ENCODE measurements around the gene ECE1. TPM values are rescaled to one million over a fixed set of nuclear protein-coding genes. Genes with fewer than 3 reads are reported as not detected.

ECE1 gene
- total and polyA plus RNA-seq, 2 donors (not counting 1 experiment from before 2014, with no cell fraction given) = 131 to 138 TPM

DNA sequence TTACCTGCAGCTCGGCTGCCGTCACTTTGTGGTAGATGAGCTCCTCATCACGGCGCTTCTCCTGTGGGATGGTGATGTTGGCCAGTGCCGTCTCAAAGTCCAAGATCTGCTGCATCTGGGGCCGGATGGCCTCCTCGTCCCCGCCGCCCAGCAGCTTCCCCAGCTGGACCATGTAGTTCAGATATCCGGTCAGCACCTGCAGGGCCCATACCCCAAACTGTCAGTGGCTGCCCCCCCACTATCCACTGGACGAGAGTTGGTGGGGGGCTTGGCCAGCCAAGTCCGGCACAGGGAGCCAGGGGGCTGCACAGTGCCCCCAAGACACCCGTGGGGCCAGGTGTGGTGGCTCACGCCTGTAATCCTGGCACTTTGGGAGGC is 34.3 kb downstream of the ECE1 start:
- DNase-seq (ENCODE audit: low read depth in 2 of 2) = no peak
- Histone ChIP-seq H3K9ac (ENCODE audit: insufficient read depth, low read length) (no peak overlapping the region), H3K36me3 (ENCODE audit: control insufficient read depth, insufficient read depth, low read length) (peaks cover 33% of the 10 kb centered on the region), H4K20me1 (ENCODE audit: control insufficient read depth, extremely low read depth, insufficient read depth, low read length) (no peaks in the 10 kb centered on the region), H3K79me2 (ENCODE audit: control insufficient read depth, insufficient read depth, low read length) (peaks cover under 1% of the 10 kb centered on the region), H3K9me3 (ENCODE audit: control insufficient read depth, insufficient read depth, low read depth, low read length) (no peaks in the 10 kb centered on the region), H3K27me3 (ENCODE audit: control insufficient read depth, insufficient read depth, low read length) (no peaks in the 10 kb centered on the region), H3K4me2 (ENCODE audit: extremely low read depth, insufficient read depth, low read length) (no peak overlapping the region), H3K4me3 (replicated peaks in 1 of 4; ENCODE audit: control extremely low read depth in 1 of 4, insufficient read depth in 1 of 4, low read depth in 3 of 4, low read length in 4 of 4) (no peak overlapping the region), H3K4me1 (ENCODE audit: control insufficient read depth, extremely low read depth, insufficient read depth, low read length) (peaks cover 29% of the 10 kb centered on the region), H2AFZ (ENCODE audit: low read length) (no peak overlapping the region), H3K27ac (ENCODE audit: insufficient read depth, low read length) (no peak overlapping the region)
- no peak for TF ChIP-seq EZH2 (IDR thresholded peaks at IDR 0.05; ENCODE audit: low read length, missing control alignments)
- TF ChIP-seq, protein P1, sequence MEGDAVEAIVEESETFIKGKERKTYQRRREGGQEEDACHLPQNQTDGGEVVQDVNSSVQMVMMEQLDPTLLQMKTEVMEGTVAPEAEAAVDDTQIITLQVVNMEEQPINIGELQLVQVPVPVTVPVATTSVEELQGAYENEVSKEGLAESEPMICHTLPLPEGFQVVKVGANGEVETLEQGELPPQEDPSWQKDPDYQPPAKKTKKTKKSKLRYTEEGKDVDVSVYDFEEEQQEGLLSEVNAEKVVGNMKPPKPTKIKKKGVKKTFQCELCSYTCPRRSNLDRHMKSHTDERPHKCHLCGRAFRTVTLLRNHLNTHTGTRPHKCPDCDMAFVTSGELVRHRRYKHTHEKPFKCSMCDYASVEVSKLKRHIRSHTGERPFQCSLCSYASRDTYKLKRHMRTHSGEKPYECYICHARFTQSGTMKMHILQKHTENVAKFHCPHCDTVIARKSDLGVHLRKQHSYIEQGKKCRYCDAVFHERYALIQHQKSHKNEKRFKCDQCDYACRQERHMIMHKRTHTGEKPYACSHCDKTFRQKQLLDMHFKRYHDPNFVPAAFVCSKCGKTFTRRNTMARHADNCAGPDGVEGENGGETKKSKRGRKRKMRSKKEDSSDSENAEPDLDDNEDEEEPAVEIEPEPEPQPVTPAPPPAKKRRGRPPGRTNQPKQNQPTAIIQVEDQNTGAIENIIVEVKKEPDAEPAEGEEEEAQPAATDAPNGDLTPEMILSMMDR (conservative IDR thresholded peaks at IDR 0.05 in 1 of 2, IDR thresholded peaks at IDR 0.05 in 1 of 2; ENCODE audit: low read depth in 1 of 2, low read length in 2 of 2) = no peak

DNA sequence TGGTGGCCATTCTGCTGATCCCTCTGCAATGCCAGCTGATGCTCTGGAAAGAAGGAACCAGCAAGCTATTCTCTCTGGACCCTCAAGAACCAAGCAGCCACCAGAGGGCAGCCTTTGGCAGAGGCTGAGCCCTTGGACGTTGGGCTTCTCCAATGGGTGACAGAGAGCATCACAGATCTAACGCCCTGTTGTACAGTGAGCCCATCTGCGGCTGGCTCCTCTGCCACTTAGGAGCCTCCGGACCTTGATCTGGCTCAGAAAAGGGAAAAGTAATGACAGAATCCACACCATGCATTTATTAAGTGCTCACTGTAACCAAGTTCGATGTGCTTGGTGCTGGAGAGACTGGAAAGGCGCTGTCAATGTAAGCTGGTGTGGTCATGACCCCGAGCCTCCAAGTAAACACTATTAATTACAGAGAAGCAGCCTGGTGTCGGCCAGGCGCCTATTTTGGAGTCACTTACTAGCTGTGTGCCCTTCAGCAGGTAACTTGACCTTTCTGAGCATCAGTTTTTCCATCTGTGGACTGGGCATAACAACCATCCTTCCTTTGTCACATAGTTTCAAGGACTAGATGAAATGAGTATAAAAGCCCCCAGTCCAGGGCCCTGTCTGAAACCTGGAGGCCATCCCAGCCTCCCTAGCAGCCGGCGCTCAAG is 34.9 kb downstream of the ECE1 start:
- no peak overlapping the region for H3K4me3 ChIP-seq (replicated peaks in 1 of 4; ENCODE audit: control extremely low read depth in 1 of 4, insufficient read depth in 1 of 4, low read depth in 3 of 4, low read length in 4 of 4)
- peaks cover 24% of the 10 kb centered on the region for H3K4me1 ChIP-seq (ENCODE audit: control insufficient read depth, extremely low read depth, insufficient read depth, low read length)
- H3K9ac ChIP-seq (ENCODE audit: insufficient read depth, low read length) = no peak overlapping the region
- peaks cover 33% of the 10 kb centered on the region for H3K36me3 ChIP-seq (ENCODE audit: control insufficient read depth, insufficient read depth, low read length)
- no peaks in the 10 kb centered on the region for H3K9me3 ChIP-seq (ENCODE audit: control insufficient read depth, insufficient read depth, low read depth, low read length)
- TF ChIP-seq, protein P1 (conservative IDR thresholded peaks at IDR 0.05 in 1 of 2, IDR thresholded peaks at IDR 0.05 in 1 of 2; ENCODE audit: low read depth in 1 of 2, low read length in 2 of 2) = peak; percentile 85 to 87
- no peak for TF ChIP-seq EZH2 (IDR thresholded peaks at IDR 0.05; ENCODE audit: low read length, missing control alignments)
- no peaks in the 10 kb centered on the region for H4K20me1 ChIP-seq (ENCODE audit: control insufficient read depth, extremely low read depth, insufficient read depth, low read length)
- peak; percentile 70 to 85 for DNase-seq (ENCODE audit: low read depth in 2 of 2)
- H3K27me3 ChIP-seq (ENCODE audit: control insufficient read depth, insufficient read depth, low read length) = no peaks in the 10 kb centered on the region
- no peak overlapping the region for H3K4me2 ChIP-seq (ENCODE audit: extremely low read depth, insufficient read depth, low read length)
- no peaks in the 10 kb centered on the region for H3K79me2 ChIP-seq (ENCODE audit: control insufficient read depth, insufficient read depth, low read length)
- peak overlapping the region; percentile 16 for H3K27ac ChIP-seq (ENCODE audit: insufficient read depth, low read length)
- no peak overlapping the region for H2AFZ ChIP-seq (ENCODE audit: low read length)

DNA sequence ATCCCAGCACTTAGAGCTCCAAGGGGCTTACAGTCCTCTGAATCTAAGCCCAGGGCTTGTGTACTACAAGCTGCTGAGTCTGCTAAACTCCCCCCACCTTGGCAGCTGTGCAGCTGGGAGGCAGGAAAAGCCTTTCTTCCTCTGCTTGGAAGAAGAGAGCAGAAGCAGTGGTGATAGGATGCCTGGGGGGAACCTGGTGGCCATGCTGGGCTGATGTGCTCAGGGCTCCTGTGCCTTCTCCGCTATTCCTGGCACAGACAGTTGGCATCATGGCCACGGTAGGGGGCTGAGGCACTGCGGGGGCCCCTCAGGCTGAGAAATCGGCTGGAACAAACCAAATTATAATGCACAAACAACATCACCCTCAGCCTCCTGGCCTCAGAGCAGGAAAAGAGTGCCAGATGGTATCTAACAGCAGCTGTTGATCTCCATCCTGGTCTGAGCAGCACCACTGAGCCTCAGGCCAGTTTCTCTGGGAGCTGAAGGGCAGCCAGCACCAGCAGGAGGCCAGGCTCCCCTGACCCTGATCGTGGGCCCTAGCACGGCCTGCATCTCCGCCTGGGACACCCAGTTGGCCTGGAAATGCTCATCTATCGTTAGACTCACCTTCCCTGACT is 35.8 kb downstream of the ECE1 start:
- Histone ChIP-seq H3K4me2 (ENCODE audit: extremely low read depth, insufficient read depth, low read length) (no peak overlapping the region), H3K79me2 (ENCODE audit: control insufficient read depth, insufficient read depth, low read length) (no peaks in the 10 kb centered on the region), H2AFZ (ENCODE audit: low read length) (no peak overlapping the region), H3K4me1 (ENCODE audit: control insufficient read depth, extremely low read depth, insufficient read depth, low read length) (peaks cover 18% of the 10 kb centered on the region), H3K27me3 (ENCODE audit: control insufficient read depth, insufficient read depth, low read length) (no peaks in the 10 kb centered on the region), H3K27ac (ENCODE audit: insufficient read depth, low read length) (peak overlapping the region; percentile 53), H4K20me1 (ENCODE audit: control insufficient read depth, extremely low read depth, insufficient read depth, low read length) (no peaks in the 10 kb centered on the region), H3K36me3 (ENCODE audit: control insufficient read depth, insufficient read depth, low read length) (peaks cover 28% of the 10 kb centered on the region), H3K9me3 (ENCODE audit: control insufficient read depth, insufficient read depth, low read depth, low read length) (no peaks in the 10 kb centered on the region), H3K4me3 (replicated peaks in 1 of 4; ENCODE audit: control extremely low read depth in 1 of 4, insufficient read depth in 1 of 4, low read depth in 3 of 4, low read length in 4 of 4) (no peak overlapping the region), H3K9ac (ENCODE audit: insufficient read depth, low read length) (no peak overlapping the region)
- TF ChIP-seq, protein P1 (conservative IDR thresholded peaks at IDR 0.05 in 1 of 2, IDR thresholded peaks at IDR 0.05 in 1 of 2; ENCODE audit: low read depth in 1 of 2, low read length in 2 of 2) = no peak
- TF ChIP-seq EZH2 (IDR thresholded peaks at IDR 0.05; ENCODE audit: low read length, missing control alignments) = no peak
- peak in 1 of 2 donors; percentile 74 for DNase-seq (ENCODE audit: low read depth in 2 of 2)
